ENCODE results near the gene TAOK1. TPM values are rescaled to one million over a fixed set of nuclear protein-coding genes. Genes with fewer than 3 reads are reported as not detected.

TAOK1 gene
- total RNA-seq, 1 donor from 2014 or later = 43.0 TPM

DNA sequence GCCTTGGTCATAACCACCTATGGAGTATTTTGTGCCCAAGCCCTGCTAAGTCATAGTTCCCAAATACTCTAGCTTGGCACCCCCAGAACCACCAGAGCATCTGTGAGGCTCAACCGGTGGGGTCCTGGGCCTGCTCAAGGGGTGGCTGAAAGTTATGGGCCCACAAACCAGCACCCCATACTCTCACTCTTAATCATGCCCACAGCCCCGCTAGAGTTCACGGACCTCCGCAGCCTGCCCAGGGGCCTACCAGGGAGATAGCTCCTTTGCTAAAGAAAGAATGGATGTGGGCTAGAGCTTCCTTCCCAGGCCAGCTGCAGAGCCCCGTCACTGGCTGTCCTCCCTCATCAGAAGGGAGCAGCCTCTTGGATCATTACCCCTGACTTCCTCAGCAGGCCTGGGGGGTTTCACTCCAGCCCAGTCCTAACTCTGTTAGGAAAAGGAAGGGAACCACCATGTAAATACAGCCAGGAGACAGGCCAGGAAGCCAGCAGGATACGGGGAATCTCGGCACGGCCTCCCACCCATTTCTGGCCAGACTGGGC is 197.9 kb downstream of the TAOK1 start:
- DNase-seq = peak; percentile 30
- intact Hi-C loops (cut with micrococcal nuclease) = no loop called here
- no peak for ATAC-seq

- peak; percentile 63 for DNase-seq
- intact Hi-C loops (cut with micrococcal nuclease) = no loop called here
- no peak for ATAC-seq
These were observed 198.6 kb downstream of the TAOK1 start for GRCh38 chr17:29588562-29589411.

DNA sequence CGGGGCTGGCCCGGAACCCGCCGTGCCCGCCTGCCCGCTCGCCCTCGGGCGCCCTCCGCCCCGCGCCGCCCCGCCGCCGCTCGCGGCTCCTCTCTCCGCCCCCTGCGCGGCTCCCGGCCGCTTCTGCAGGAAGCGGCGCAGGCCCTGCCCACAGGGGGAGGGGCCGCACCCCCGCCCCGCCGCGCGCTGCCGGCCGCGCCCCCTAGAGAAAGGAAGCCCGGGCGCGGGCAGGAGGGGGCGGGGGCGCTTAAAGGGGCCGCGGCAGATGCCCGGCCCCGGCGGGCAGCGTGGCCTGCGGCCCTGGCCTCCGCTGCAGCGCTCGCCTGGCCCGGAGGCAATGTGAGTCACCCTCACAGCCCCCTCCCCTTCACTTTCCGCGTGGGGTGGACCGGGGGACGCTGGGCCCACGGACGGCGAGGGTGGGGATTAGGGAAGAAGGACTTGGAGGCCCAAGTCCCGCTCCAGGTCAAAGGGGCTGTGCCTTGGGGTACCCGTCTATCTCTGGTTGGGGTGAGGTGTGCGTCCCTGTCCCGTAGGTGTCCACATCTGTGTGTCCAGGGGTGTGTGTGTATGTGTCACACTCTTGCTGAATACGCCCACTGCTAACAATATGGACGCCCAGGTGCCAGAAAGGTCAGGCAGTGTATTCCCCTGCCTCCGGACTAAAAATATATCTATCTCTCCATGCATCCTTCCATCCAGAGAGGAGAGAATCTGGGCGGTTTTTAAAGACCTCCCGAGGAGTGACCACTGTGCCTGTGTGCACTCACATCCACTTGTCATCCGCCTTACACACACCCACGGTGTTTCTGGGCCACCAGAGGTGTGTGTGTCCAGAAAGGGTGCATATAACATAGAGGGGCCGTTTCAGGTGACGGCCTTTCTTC is 199.6 kb downstream of the TAOK1 start, which contains the start of gene GIT1:
Gene GIT1, minus strand, starts transcription at position 125 of the 887 bp plus-strand sequence. CDS start 270 bp downstream, outside the sequence.
- ATAC-seq = peak; percentile 80
- intact Hi-C loops (cut with micrococcal nuclease) = no loop called here
- DNase-seq = peak; percentile 94

DNA sequence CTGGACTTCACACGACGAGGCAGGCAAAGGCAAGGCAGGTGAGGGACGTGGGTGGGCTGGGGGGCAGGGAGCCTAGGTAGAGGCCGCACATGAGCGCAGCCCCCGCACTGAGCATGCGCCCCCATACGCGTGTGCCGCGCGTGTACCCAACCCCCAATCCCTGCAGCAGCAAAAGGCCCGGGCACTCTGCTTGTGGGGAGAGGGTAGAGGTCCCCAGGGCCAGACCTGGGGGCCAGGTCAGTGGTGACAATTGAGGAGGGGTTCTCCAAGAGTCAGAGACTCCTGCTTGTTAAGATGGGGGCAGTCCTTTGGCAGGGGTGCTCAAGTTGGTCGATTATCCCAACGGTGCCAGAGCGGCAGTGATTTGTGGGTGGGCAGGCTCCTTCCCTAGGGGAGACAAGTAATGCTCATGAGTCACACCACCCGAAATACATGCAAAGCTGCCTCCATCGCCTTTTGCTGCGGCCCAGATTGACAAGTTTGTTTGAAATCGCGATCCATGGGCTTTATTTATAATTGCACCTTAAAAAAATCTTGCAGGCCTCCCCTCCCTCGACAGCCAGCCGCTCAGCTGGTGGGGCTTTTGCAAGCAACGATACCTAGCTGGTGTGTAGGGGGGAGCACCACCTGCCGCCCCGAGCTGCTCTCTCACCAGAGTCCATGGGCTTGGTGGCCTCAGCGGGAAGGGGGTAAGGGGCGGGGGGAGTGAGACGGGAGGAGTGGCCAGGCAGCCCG is 200.4 kb downstream of the TAOK1 start:
- ATAC-seq (peak; percentile 1), DNase-seq (peak; percentile 40)
- intact Hi-C loops (cut with micrococcal nuclease) = no loop called here

- DNase-seq = peak; percentile 67
- intact Hi-C loops (cut with micrococcal nuclease) = no loop called here
- ATAC-seq = peak; percentile 3
These were observed 201.1 kb downstream of the TAOK1 start for GRCh38 chr17:29591146-29591736.

GRCh38 chr17:29591737-29592608 is 201.8 kb downstream of the TAOK1 start:
- intact Hi-C loops (cut with micrococcal nuclease) = no loop called here
- DNase-seq = peak; percentile 94
- ATAC-seq = peak; percentile 76

DNA sequence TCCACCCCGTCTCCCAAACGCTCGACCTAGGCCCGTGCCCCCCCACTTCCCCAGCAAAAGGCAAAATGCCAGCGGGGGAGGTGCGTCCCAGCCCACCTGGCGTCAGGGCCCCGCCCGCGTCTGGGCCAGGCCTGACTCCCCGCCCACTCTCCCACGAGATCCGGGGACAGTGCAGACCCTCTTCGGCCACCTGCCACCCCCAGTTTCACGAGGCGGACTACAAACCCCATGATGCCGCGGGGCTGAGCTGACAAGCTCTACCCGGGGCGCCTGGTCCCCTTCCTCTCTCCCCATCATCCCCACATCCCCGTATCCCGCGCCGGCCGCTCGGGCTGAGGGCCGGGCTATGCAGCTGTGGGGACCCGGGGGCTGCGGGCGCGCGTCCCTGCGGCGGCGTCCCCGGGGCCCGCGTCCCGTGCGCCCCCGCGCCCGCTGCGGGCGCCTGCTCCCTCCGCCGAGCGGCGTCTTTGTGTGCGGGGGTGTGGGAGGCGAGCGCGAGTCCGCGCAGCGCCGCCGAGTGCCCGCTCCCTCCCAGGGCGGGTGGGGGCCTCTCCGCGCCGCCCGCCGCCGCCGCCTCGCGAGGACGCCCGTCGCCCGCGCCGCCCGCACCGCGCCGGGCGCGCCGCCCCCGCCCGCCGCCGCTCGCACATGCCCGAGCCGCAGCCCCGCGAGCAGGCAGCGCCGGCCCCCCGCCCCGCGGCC is 202.8 kb downstream of the TAOK1 start, which contains the start of gene ANKRD13B:
Gene ANKRD13B, plus strand, starts transcription at position 283 of the 702 bp plus-strand sequence. CDS start 490 bp downstream, outside the sequence.
- intact Hi-C loops (cut with micrococcal nuclease) = no loop called here
- ATAC-seq = peak; percentile 11
- peak; percentile 68 for DNase-seq

DNA sequence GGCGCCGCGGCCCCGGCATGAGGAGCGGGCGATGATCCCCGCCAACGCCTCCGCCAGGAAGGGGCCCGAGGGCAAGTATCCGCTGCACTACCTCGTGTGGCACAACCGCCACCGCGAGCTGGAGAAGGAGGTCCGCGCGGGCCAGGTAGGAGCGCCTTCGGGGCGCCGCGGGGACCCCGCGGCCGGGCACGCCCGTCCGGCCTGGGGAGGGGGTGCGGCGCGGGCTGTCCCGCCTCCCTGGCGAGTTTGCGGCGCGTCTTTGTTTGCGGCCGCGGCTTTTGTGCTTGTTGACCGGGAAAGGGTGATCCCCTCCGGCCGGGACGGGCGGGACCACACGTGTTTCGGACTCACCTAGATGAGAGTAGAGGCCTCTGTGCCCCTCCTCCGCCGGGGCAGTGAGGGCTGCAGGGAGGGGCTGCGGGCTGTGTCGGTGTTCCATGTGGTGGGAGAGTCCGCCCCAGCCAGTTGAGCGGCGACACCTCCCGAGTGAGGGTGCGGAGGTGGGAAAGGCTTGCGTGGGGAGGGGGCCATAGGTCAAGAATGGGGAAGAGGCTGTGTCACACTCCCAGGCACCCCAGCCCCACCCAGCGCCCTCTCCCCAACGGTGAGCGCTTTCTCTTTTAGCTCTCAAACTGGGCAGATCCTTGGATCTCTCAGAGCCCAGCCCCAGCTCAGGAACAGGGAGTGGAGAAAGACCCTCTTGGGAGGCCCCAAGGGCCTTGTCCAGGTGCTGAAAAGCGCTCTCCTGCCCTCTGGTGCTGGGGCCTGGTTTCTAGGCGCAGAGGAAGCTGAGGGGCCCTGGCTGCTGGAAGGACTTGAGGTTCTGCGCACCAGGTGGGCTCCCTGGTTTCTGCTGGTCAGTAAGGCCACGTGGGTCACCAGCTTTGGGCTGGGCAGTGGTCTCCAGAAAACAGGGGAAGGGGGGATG is 203.7 kb downstream of the TAOK1 start:
- intact Hi-C loops (cut with micrococcal nuclease) = no loop called here
- ATAC-seq = no peak
- peak; percentile 45 for DNase-seq

DNA sequence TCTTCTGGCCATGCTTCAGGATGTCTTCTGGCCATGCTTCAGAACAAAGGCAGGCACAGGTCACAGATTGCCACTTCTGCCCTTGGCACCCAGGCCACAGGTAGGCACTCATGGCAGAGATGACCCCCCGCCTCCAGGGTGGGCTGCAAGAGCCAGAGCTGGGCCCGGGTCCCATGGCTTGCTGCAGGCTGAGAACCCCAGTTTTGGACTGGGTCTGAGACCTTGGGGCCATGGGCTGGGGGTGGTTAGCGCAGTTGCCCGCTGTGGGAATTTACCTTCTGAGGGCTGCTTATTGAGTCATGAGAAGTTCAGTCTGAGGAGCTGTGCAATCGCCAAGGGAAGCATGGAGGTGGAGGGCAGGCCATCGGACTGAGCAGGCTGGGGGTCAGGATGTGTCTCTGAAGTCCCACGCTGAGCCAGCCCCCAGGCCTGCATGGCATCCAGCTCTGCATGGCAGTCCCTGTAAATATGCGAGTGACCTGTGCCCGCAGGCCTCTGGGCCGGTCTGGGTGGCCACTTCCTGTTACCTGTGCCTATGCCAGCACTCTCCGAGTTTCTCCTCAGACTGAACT is 204.4 kb downstream of the TAOK1 start:
- ATAC-seq = no peak
- DNase-seq = no peak

DNA sequence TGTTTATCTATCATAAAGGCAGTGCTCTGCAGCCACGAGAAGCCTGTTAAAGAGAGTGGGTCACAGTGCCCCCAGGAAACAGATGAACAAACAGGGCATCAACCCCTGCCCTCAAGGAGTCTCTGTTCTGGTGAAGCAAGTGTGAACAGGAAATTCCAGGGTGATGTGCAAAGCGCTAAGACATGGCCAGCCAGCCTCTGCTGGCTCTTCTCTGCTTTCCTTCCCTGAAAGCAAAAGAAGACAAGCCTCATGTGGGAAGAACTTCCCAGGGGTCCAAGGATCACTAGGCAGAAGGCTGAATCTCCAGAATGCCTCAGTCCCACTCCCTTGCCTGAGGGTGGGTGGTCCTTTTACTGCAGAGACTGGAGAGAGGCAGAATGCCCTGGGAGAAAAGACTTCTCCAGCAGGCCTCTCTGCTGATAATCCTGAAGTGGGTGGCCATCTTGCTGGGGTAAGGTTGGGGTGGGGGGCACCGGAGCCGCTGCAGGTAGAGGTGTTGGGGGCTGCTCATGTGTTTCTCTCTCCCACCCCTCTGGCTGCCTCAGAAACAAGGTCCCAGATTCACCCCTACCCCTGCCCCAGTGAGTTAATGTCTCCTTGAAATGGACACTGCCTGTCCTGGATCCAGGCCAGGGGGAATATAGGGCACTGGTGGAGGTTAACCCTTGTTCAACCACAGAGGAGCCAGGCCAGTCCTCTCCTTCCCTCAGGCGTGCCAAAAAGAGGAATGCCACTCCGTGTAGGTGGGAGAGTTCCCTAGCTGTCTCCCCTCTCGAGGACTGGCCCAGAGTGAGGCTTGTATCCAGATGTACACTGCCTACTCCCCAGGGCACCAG is 205.2 kb downstream of the TAOK1 start:
- intact Hi-C loops (cut with micrococcal nuclease) = no loop called here
- DNase-seq = no peak
- no peak for ATAC-seq

More for the DNA sequence above, 204.4 kb downstream of the TAOK1 start:
- intact Hi-C loops (cut with micrococcal nuclease) = no loop called here

- ATAC-seq (no peak), DNase-seq (no peak)
- intact Hi-C loops (cut with micrococcal nuclease) = no loop called here
These were observed 206.0 kb downstream of the TAOK1 start for GRCh38 chr17:29595943-29596774.

- DNase-seq (peak; percentile 54), ATAC-seq (peak; percentile 17)
- intact Hi-C loops (cut with micrococcal nuclease) = no loop called here
These were observed 206.6 kb downstream of the TAOK1 start for GRCh38 chr17:29596811-29597210.

- intact Hi-C loops (cut with micrococcal nuclease) = no loop called here
- ATAC-seq (no peak), DNase-seq (no peak)
These were observed 207.4 kb downstream of the TAOK1 start for GRCh38 chr17:29597361-29598172.
